CD4-positive, alpha-beta memory T cell (primary cell): ENCODE results near the gene IMPG2. TPM values are rescaled to one million over a fixed set of nuclear protein-coding genes. Genes with fewer than 3 reads are reported as not detected.
A peak's percentile ranks its signal among the peaks of the same experiment; 100 is the strongest.
"Not testable (repeated sequence)": the region's sequence is repeated elsewhere in the genome, so short reads cannot be mapped to it uniquely, and the experiment has no call there.

ENCODE experiments used
- CTCF ChIA-PET: fragments of 350-600 bp; sonication (Branson Sonifier 250); formaldehyde crosslinking; loops from one replicate; lab custom pipeline; 2021; ENCODE audit warnings: inconsistent platforms; ENCODE audit not compliant: partially characterized antibody; lab: Charles Lee
- POLR2A ChIA-PET: fragments of 350-600 bp; sonication (Branson Sonifier 250); formaldehyde crosslinking; loops from one replicate; lab custom pipeline; 2021; ENCODE audit not compliant: partially characterized antibody; lab: Charles Lee
- DNase-seq, 5 donors: peaks; one replicate each; pipeline versions ENCODE4 v3.0.0 to v3.0.0-alpha.2; 2020 to 2022; ENCODE audit warnings: mixed read lengths in 1 of 5
- H3K27ac ChIP-seq: one replicate; pipeline ENCODE4 v1.7.0; 2013; ENCODE audit warnings: low read depth, low read length
- H3K27me3 ChIP-seq: 2 replicates; pipeline ENCODE4 v1.7.0; 2013; ENCODE audit warnings: mild to moderate bottlenecking, low read length, moderate library complexity; ENCODE audit not compliant: insufficient read depth
- H3K36me3 ChIP-seq: 2 replicates; pipeline ENCODE4 v1.7.0; 2013; ENCODE audit warnings: mild to moderate bottlenecking, low read length, moderate library complexity; ENCODE audit not compliant: insufficient read depth
- H3K4me1 ChIP-seq: 2 replicates; pipeline ENCODE4 v1.7.0; 2013; ENCODE audit warnings: mild to moderate bottlenecking, low read length, moderate library complexity; ENCODE audit not compliant: insufficient read depth
- H3K4me3 ChIP-seq, 2 donors: one replicate each; pipeline ENCODE4 v1.7.0; 2013; ENCODE audit warnings: low read length in 2 of 2, mild to moderate bottlenecking in 1 of 2
- H3K9me3 ChIP-seq, 2 donors: one replicate each; pipeline ENCODE4 v1.7.0; 2013; ENCODE audit warnings: low read length in 2 of 2, control low read depth in 1 of 2; ENCODE audit not compliant: control insufficient read depth in 1 of 2
- H3K27ac Mint-ChIP-seq, 7 donors: one replicate each; pipeline ENCODE4 v1.8.0; 2020 to 2021; ENCODE audit warnings: mixed read lengths in 7 of 7, mild to moderate bottlenecking in 6 of 7, inconsistent platforms in 3 of 7, moderate library complexity in 3 of 7
- H3K27me3 Mint-ChIP-seq, 2 donors: one replicate each; pipeline ENCODE4 v1.8.0; 2020 to 2021; ENCODE audit warnings: mixed read lengths in 2 of 2
- H3K36me3 Mint-ChIP-seq, 2 donors: one replicate each; pipeline ENCODE4 v1.8.0; 2020 to 2021; ENCODE audit warnings: mixed read lengths in 2 of 2, inconsistent platforms in 1 of 2, mild to moderate bottlenecking in 1 of 2
- H3K4me1 Mint-ChIP-seq, 4 donors: one replicate each; pipeline ENCODE4 v1.8.0; 2020 to 2021; ENCODE audit warnings: mixed read lengths in 4 of 4, mild to moderate bottlenecking in 1 of 4
- H3K4me3 Mint-ChIP-seq, 8 donors: one replicate each; pipeline ENCODE4 v1.8.0; 2020 to 2021; ENCODE audit warnings: mixed read lengths in 8 of 8, mild to moderate bottlenecking in 7 of 8, moderate library complexity in 6 of 8, inconsistent platforms in 3 of 8
- H3K9me3 Mint-ChIP-seq, 8 donors: one replicate each; pipeline ENCODE4 v1.8.0; 2020 to 2021; ENCODE audit warnings: mixed read lengths in 8 of 8, mild to moderate bottlenecking in 5 of 8, inconsistent platforms in 3 of 8, moderate library complexity in 1 of 8
- intact Hi-C: fragments of 100-400 bp; cut with micrococcal nuclease; formaldehyde crosslinking; loops from one replicate; pipeline ENCODE4 v1.15.1; 2023
- polyA plus RNA-seq, 2 donors: library from polyadenylated mRNA; unstranded; fragments of 300-500 nt; fragmentation: Illumina TruSeq; gene quantifications; one replicate each; pipeline ENCODE4 v1.2.3, GENCODE V29; 2021
- total RNA-seq, 2 experiments: library from RNA; stranded (reverse); gene quantifications; one replicate each; pipeline ENCODE4 v1.2.3, GENCODE V29; 2021

IMPG2 gene
- total and polyA plus RNA-seq, 4 experiments from 2014 or later = 0.02 to 0.81 (median 0.72) TPM; not detected in 1

DNA sequence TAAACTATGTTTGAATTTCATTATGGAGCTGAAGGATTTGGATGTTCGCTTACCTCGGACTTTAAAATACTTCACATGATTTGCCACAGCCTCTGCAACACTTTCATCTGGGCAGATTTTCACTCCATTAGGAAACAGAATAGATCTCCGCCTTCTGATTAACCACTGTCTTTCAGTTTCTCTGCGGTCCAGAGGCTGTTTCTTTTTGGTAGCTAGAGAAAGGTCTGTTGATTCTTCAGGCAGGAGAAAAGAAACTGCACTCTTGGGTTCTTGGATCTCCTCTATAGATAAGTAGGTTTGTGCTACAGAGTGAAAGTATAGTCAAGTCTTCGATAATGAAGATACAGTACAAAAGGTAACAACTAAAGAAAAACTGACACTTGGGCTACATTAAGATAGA lies 844 bp downstream of the IMPG2 start:
- CTCF ChIA-PET = no interaction called here
- H3K9me3 ChIP-seq = no peaks in the 10 kb centered on the region
- Mint-ChIP-seq H3K4me1 (no peaks in the 10 kb centered on the region), H3K36me3 (peaks cover 4 to 7% of the 10 kb centered on the region in 2 donors), H3K4me3 (no peak overlapping the region), H3K27ac (peak overlapping the region in 1 of 7 donors; percentile 40), H3K9me3 (no peaks in the 10 kb centered on the region), H3K27me3 (no peaks in the 10 kb centered on the region)
- H3K27ac ChIP-seq = no peak overlapping the region
- H3K4me1 ChIP-seq = no peaks in the 10 kb centered on the region
- intact Hi-C loops = no loop called here
- POLR2A ChIA-PET = no interaction called here
- no peaks in the 10 kb centered on the region for H3K36me3 ChIP-seq
- H3K4me3 ChIP-seq = no peak overlapping the region
- no peaks in the 10 kb centered on the region for H3K27me3 ChIP-seq
- no peak for DNase-seq

DNA sequence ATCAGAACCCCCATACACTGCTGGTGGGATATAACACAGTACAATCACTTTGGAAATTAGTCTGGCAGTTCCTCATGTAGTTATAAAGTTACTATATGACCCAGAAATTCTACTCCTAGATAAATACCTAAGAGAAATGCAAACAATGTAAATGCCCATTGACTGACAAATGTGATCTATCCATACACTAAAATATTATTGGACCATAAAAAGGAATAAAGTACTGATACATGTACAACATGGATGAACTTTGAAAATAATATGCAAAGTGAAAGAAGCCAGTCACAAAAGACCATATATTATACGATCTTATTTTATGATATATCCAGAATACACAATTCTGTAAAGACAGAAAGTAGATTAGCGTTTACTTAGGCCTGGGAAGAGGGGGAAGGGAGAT lies 7.8 kb downstream of the IMPG2 start:
- no peak for DNase-seq
- ChIA-PET POLR2A (no interaction called here), CTCF (no interaction called here)
- Histone ChIP-seq H3K27me3 (no peaks in the 10 kb centered on the region), H3K27ac (no peak overlapping the region), H3K4me1 (no peaks in the 10 kb centered on the region), H3K4me3 (no peak overlapping the region), H3K9me3 (peaks cover 0 to 12% of the 10 kb centered on the region in 2 donors), H3K36me3 (no peaks in the 10 kb centered on the region)
- H3K9me3 Mint-ChIP-seq = peaks cover 0 to 27% (median 22%) of the 10 kb centered on the region in 8 donors
- peaks cover 22 to 44% of the 10 kb centered on the region in 2 donors for H3K36me3 Mint-ChIP-seq
- no peaks in the 10 kb centered on the region for H3K4me1 Mint-ChIP-seq
- intact Hi-C loops = no loop called here
- no peaks in the 10 kb centered on the region for H3K27me3 Mint-ChIP-seq
- H3K27ac Mint-ChIP-seq = no peak overlapping the region
- H3K4me3 Mint-ChIP-seq = no peak overlapping the region

DNA sequence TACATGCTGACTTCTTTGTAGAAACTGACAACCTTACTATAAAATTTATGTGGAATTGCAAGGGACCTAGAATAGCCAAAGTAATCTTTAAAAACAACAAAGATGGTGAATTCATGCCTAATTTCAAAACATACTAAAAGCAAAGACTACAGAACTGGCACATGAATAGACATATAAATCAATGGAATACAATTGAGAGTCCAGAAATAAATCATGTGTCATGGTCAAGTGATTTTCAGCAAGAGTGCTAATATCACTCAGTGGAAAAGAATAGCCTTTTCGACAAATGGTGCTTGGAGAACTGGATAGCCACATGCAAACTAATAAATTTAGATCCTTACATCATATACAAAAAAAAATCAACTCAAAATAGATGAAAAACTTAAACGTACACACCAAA lies 8.7 kb downstream of the IMPG2 start:
- H3K4me3 Mint-ChIP-seq = no peak overlapping the region
- Histone ChIP-seq H3K4me1 (no peaks in the 10 kb centered on the region), H3K36me3 (no peaks in the 10 kb centered on the region), H3K27me3 (no peaks in the 10 kb centered on the region), H3K9me3 (peaks cover 0 to 12% of the 10 kb centered on the region in 2 donors), H3K4me3 (no peak overlapping the region), H3K27ac (no peak overlapping the region)
- intact Hi-C loops = no loop called here
- H3K4me1 Mint-ChIP-seq = no peaks in the 10 kb centered on the region
- peaks cover 0 to 35% (median 27%) of the 10 kb centered on the region in 8 donors for H3K9me3 Mint-ChIP-seq
- peaks cover 28 to 51% of the 10 kb centered on the region in 2 donors for H3K36me3 Mint-ChIP-seq
- no peak for DNase-seq
- H3K27me3 Mint-ChIP-seq = no peaks in the 10 kb centered on the region
- ChIA-PET POLR2A (no interaction called here), CTCF (no interaction called here)
- H3K27ac Mint-ChIP-seq = no peak overlapping the region

DNA sequence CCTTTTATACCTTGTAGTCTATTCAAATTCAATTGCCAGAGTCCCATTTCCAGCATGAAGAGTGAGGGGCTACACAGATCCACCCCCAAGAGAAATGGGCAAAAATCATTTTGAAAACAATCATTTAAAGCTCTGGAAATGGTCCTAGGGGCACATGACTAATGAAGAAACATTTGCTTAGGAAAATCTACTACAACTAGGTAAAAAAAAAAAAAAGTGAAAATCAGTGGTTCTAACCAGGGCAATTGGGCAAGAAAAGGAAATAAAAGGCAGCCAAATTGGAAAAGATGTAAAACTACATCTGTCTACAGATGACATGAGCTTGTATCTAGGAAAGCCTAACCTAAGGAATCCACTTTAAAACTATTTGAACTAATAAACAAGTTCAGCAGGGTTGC lies 9.4 kb downstream of the IMPG2 start:
- H3K27me3 ChIP-seq = no peaks in the 10 kb centered on the region
- no peaks in the 10 kb centered on the region for H3K4me1 ChIP-seq
- Mint-ChIP-seq H3K9me3 (peaks cover 0 to 41% (median 29%) of the 10 kb centered on the region in 8 donors), H3K27ac (peak overlapping the region in 1 of 7 donors; percentile 64), H3K36me3 (peaks cover 32 to 56% of the 10 kb centered on the region in 2 donors), H3K4me1 (no peaks in the 10 kb centered on the region), H3K27me3 (no peaks in the 10 kb centered on the region), H3K4me3 (no peak overlapping the region)
- ChIA-PET POLR2A (no interaction called here), CTCF (interaction anchor here (1.1 kb wide), 1 partner anchor 14 kb away, joined by 4 read pairs; no protein-coding TSS in a partner anchor)
- no peak overlapping the region for H3K4me3 ChIP-seq
- no peak for DNase-seq
- intact Hi-C loops = no loop called here
- H3K9me3 ChIP-seq = peaks cover 0 to 12% of the 10 kb centered on the region in 2 donors
- no peak overlapping the region for H3K27ac ChIP-seq
- H3K36me3 ChIP-seq = no peaks in the 10 kb centered on the region

DNA sequence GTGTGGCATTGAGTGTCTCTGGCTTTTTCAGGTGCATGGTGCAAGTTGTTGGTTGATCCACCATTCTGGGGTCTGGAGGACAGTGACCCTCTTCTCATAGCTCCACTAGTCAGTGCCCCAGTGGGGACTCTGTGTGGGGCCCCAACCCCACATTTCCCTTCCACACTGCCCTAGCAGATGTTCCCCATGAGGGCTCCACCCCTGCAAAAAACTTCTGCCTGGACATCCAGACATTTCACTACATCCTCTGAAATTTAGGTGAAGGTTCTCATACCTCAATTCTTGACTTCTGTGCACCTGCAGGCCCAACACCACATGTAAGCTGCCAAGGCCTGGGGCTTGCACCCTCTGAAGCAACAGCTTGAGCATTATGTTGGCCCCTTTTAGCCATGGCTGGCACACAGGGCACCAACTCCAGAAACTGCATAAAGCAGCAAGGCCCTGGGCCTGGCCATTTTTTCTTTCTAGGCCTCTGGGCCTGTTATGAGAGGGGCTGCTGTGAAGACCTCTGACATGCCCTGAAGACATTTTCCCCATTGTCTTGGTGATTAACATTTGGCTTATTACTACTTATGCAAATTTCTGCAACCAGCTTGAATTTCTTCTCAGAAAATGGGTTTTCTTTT lies 12.1 kb downstream of the IMPG2 start:
- POLR2A ChIA-PET, intact Hi-C loops, H3K27ac ChIP-seq, H3K4me3 ChIP-seq, H3K4me1 ChIP-seq, H3K27me3 Mint-ChIP-seq, CTCF ChIA-PET, DNase-seq, H3K36me3 ChIP-seq, H3K4me3 Mint-ChIP-seq, H3K4me1 Mint-ChIP-seq, H3K27me3 ChIP-seq: not testable (repeated sequence)
- Mint-ChIP-seq H3K27ac (peak overlapping the region in 1 of 7 donors; percentile 35), H3K36me3 (peaks cover 36 to 62% of the 10 kb centered on the region in 2 donors), H3K9me3 (peaks cover 2 to 43% (median 29%) of the 10 kb centered on the region in 8 donors)
- peaks cover 0 to 12% of the 10 kb centered on the region in 2 donors for H3K9me3 ChIP-seq

DNA sequence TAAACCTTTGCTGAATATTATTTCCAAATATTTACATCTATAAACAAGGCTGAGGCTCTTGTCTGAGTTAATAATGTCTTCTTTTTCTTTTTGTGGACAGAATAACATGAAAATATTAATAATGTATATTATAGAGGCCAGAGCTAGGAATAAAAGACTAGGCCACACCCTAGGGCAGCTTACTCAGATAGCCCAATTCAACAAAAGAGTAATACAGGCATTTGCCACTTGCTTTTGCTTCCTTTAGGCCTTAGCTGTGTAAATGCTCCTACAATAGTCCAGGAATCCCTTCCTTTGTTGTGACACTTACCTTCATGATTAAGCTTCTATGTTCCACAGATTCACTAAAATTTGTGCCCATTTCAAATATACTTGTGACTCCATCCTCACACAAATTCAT lies 16.5 kb downstream of the IMPG2 start:
- no peak overlapping the region for H3K27ac ChIP-seq
- peaks cover 0 to 1% (median 0%) of the 10 kb centered on the region in 4 donors for H3K4me1 Mint-ChIP-seq
- peaks cover 0 to 8% of the 10 kb centered on the region in 2 donors for H3K9me3 ChIP-seq
- H3K4me1 ChIP-seq = no peaks in the 10 kb centered on the region
- no peak overlapping the region for H3K4me3 Mint-ChIP-seq
- DNase-seq = no peak
- H3K36me3 ChIP-seq = no peaks in the 10 kb centered on the region
- no peaks in the 10 kb centered on the region for H3K27me3 ChIP-seq
- ChIA-PET POLR2A (no interaction called here), CTCF (no interaction called here)
- peaks cover 2 to 36% (median 23%) of the 10 kb centered on the region in 8 donors for H3K9me3 Mint-ChIP-seq
- no peak overlapping the region for H3K27ac Mint-ChIP-seq
- H3K27me3 Mint-ChIP-seq = no peaks in the 10 kb centered on the region
- peaks cover 25 to 44% of the 10 kb centered on the region in 2 donors for H3K36me3 Mint-ChIP-seq
- no peak overlapping the region for H3K4me3 ChIP-seq
- intact Hi-C loops = no loop called here

DNA sequence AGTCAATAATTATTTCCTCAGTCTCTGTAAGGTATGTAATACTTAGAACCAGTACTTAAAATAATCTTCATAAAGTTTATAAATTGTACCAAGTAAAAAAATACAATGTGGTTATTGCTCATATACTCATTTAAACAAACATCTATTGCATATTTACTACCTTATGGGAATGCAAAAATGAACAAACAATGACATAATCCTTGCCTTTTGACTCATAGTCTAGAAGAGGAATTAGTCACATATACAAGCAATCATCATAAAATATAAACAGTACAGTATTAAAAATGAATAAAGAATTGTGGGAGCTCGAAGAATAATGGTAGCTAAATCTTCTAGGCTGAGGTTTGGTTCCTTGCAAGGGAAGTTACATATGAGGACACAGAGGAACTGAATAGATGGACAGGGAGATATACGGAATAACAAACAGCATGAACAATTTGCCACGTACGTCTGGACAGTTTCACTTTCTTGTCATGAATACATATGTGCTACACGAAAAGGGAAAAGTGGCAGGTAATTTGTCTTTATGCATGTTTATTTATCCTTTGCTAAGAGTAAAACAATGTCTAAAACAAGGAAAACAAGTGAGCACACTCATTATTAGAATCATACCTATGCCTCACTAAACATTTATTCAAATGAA lies 17.2 kb downstream of the IMPG2 start:
- H3K4me3 Mint-ChIP-seq = no peak overlapping the region
- H3K27me3 ChIP-seq = no peaks in the 10 kb centered on the region
- H3K9me3 ChIP-seq = peaks cover 0 to 3% of the 10 kb centered on the region in 2 donors
- peaks cover 24 to 40% of the 10 kb centered on the region in 2 donors for H3K36me3 Mint-ChIP-seq
- H3K9me3 Mint-ChIP-seq = peaks cover 2 to 34% (median 22%) of the 10 kb centered on the region in 8 donors
- H3K4me1 ChIP-seq = no peaks in the 10 kb centered on the region
- H3K36me3 ChIP-seq = no peaks in the 10 kb centered on the region
- H3K4me3 ChIP-seq = no peak overlapping the region
- H3K27me3 Mint-ChIP-seq = no peaks in the 10 kb centered on the region
- POLR2A ChIA-PET = no interaction called here
- DNase-seq = no peak
- intact Hi-C loops = no loop called here
- no peak overlapping the region for H3K27ac ChIP-seq
- H3K4me1 Mint-ChIP-seq = peaks cover 0 to 1% (median 0%) of the 10 kb centered on the region in 4 donors
- CTCF ChIA-PET = no interaction called here
- no peak overlapping the region for H3K27ac Mint-ChIP-seq
